AG08396 (cell line): Measurements from ENCODE around the gene EHD1.
"Not testable (repeated sequence)": the region's sequence is repeated elsewhere in the genome, so short reads cannot be mapped to it uniquely, and the experiment has no call there.

ENCODE experiments used
- DNase-seq: peaks from one replicate; pipeline ENCODE4 v3.0.0; 2012; ENCODE audit warnings: low spot score, mixed read lengths

EHD1 gene

DNA sequence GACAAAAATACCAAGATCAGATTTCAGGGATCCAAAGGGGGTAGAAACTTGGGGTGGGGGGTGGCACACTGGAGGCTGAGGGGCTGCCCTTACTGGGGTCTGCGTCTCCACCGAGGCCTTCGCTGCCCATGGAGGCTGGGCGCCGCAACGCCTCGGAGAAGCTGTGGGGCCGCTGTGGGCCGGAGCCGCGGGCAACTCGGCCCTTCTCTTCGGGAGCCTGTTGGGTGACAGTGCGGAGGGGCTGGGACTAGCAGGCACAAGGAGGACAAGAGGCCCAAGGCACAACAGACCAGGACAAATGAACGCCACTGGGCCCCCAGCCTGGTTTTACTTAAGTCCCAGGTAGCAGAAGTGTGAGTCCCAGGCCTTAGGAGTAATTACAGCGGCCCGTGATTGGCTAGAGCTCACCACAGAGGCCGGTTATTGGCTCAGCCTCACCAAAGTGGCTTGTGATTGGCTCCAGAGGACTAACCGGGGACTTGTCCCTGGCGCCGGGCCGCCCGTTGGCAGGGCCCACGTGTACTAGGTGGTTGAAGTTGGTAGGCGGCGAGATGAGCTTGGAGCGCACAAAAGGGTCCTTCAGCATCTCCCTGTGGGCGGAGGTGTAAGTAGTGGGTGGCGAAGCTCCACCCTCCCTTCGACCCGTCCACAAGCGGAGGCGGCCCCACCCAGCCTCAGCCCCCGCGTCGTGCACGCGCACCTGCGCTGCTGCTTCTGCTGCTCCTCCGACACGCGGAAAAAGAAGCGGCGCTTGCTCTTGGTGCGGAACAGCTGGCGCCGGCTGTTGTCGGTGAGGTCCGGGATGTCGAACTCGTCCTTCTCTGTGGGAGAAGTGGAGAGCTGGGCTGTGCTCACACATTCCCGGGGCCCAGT, 51.6 kb downstream of the EHD1 start:
- no peak for DNase-seq

DNA sequence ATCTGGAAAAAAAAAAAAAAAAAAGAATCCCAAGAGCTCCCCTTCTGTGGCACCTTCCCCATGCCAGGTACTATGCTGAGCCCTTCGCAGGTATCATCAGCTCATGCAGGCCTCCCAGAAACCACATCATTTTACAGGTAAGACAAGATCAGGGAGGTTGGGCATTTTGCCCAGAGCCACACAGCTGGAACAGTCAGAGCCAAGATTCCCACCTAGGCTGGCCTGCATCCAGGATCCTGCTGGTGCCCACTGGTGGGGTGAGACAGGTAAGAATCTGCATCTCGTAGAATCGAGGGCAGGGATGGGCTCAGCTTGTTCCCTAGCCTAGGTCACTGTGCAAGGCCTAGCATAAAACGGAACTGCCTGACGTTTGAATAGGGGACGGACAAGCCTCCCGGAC, 52.4 kb downstream of the EHD1 start:
- no peak for DNase-seq

DNA sequence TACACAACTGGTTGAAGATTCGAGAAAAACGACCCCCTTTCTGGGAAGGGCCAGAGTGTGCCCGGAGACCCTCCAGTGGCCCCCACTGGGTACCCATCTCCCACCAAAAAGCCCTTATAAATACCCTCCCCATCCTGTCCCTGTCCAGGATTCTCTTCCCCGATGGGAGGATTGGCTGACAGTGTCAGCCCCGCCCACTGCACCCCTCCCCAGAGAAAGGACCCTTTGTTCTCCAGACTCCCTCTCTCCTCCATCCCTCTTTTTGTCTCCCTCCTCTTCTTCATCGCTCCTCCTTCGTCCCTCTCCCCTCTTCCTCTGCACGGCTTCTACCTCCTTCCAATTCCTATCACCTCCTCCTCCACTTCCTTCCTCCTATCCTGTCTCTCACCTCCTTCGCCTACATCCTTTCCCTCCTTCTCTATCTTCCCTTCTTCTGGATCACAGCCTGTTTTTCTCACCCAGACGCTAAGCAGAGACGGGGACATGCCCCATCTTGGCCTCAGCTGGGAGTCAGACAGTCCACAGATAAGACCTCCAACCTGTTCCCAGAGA, 54.8 kb downstream of the EHD1 start:
- no peak for DNase-seq

DNA sequence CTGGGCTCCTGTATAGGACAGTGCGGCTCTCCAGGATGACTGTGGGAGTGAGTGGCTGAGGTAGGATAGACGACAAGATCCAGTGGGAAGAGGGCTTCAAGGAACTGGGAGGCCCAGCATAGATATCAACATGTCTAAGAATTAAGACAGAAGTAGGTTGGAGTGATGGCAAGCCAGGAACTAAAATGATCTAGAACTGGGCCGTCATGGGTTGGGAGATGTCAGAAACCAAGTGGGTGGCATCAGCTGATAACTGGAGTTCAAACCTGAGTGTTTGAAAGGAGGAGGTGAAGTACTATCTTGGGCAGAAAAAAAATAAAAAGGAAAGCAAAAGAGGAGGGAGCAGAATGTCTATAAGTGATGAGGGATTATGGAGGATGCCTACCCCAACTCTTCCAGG, 60.9 kb downstream of the EHD1 start:
- DNase-seq = no peak

DNA sequence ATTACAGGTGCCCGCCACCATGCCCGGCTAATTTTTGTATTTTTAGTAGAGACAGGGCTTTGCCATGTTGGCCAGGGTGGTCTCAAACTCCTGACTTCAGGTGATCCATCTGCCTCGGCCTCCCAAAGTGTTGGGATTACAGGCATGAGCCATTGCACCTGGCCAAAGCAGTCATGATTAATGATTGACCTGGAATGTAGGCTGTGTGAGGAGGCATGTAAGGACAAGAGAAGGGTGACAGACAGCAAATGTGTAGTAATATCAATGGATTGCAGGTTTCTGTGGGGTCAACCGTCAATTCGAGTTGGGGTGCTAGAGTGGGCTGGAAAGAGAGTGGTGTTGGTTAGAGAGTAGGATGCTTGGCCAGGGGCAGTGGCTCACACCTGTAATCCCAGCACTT, 63.0 kb downstream of the EHD1 start:
- not testable (repeated sequence) for DNase-seq

DNA sequence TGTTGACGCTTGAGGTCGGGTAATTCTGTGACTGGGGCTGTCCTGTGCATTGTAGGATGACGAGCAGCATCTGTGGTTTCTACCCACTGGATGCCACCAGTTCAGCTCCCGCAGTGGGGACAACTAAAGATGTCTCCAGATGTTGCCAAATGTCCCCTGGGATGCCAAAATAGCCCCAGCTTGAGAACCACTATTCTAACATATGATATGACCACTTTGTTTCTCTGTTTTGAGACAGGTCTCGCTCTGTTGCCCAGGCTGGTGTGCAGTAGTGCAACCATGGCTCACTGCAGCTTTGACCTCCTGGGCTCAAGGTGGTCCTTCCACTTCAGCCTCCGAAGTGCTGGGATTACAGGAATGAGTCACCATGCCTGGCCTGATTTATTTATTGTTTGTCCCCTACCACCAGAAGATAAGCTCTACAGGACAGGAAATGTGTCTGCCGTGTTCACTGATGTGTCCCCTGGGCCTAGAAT, 63.7 kb downstream of the EHD1 start:
- no peak for DNase-seq

DNA sequence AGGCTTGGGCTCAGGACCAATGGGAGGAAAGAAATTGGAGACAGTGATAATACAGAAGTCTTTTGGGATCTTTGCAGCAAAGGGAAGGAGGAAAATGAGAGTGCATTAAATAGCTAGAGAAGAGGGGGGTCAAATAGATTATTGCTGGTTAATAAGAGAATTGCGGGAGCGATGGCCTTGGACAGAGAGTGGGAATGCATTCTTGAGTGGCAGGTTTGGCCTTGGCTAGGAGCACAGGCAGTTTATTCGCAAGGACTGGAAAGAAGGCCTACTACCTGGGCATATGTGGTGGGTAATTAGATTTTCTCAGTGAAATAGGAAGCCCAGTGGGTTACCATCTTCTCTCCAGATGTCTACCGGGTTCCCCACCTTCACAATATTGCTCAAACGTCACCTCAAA, 64.6 kb downstream of the EHD1 start:
- no peak for DNase-seq

DNA sequence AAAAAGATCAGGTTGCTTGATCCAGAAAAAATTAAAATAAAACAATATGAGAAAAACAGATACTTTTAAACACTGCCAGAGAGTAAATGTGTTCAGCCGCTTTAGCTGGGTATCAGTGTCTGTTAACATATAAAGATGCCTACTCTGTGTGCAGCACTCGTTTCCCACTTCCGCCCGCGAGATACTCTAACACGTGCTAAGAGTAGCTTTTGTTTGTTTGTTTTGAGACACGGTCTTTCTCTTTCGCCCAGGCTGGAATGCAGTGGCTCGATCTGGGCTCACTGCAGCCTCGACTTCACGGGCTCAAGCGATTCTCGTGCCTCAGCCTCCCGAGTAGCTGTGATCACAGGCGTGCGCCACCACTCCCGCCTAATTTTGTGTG, 67.5 kb downstream of the EHD1 start:
- DNase-seq = no peak

DNA sequence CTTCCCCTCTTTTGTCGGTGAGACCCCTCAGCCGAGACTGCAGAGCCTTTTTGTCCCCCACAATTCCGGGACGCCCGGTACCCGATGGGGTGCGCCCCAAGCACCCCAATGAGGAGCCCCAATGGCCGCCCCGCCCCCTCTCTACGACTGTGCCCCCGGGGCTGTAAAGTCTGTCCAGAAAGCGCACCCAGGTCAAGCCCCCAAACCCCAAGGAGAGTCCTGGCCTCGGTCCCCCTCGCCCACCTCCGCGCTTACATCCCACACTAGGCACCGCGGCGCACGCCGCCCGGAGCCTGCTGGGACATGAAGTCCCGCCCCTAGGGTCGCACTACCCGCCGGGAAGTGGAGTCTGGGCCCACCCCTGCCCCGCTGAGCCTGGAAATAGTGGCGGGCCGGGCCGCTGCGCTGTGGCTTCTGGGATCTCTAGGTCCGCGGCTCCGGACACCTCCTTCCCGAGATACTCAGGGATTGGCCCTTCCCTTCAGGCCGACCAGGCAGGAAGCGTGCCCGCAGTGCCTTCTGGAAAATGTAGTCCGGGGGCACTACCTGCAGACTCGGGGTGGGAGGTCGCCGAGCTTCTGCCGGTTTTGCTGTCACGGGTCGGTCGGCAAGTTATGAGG, 68.0 kb downstream of the EHD1 start, which contains the start of gene MEN1:
Gene MEN1, minus strand, starts transcription at position 281 of the 620 bp plus-strand sequence. CDS start 442 bp downstream, outside the sequence.
- DNase-seq = peak; percentile 98

DNA sequence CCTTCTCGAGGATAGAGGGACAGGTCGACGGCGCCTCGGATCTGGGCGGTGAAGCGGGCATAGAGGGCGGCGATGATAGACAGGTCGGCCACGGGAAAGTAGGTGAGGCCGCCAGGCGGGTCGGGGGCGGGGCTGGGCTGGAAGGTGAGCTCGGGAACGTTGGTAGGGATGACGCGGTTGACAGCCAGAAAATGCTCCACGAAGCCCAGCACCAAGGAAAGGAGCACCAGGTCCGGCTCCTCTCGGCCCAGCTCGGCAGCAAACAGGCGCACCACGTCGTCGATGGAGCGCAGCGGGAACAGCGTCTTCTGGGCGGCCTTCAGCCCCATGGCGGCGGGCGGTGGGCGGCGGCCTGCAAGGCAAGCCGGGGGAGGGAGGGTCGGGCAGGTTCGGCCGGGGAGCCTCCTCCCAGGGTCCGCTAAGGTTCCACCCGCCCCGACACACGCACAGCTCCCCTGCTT, 68.6 kb downstream of the EHD1 start:
- DNase-seq = peak; percentile 49

DNA sequence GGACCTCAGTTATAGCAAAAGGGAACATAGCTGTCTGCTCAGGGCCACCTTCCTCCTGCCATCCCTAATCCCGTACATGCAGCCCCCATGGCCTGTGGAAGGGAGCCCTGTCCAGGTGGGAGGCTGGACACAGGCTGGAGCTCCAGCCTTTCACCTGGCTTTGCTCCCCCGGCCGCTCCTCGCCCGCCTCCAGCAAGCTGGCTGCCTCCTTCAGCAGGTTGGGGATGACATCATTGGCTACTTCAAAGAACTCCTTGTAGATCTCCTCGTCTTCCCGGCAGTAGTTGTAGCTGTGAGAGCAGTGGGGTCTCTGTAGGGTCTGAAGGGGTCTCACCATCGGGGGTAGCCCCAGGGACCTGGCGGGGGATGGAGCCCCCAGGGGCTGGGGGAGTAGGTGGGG, 72.9 kb downstream of the EHD1 start:
- DNase-seq = no peak

DNA sequence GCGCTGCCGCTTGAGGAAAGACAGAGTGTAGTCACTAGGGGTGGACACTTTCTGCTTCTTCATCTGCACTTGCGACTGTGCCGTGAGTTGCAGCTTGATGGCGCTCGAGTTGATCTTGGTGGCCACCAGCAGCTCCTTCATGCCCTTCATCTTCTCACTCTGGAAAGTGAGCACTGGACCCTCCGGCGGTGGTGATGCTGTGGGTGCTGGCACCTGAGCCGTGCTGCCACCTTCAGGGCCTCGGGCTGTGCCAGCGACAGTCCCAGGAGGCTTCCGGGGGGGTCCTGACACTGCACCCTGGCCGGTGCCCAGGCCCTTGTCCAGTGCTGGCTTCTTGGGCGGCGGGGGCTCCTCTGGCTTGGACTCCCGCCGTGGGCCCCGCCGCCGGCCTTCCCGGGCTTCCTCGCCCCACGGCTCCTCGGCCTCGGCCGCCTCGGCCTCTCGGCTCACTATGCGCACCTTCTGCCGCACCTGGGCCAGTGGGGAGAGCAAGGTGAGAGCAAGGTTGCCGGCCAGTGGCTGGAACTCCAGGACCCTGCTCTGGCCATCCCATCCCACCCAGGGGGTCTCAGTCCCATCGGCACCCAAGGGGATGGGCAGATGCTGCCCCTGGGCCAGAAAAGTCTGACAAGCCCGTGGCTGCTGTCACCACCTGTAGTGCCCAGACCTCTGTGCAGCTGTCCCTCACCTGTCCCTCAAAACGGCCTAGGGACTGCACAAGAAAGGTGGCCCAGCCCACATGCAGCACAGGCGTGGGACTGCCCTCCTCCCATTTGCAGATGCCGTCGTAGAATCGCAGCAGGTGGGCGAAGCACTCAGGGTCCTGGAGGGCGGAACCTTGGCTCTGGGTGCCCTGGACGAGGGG, 73.8 kb downstream of the EHD1 start:
- no peak for DNase-seq

DNA sequence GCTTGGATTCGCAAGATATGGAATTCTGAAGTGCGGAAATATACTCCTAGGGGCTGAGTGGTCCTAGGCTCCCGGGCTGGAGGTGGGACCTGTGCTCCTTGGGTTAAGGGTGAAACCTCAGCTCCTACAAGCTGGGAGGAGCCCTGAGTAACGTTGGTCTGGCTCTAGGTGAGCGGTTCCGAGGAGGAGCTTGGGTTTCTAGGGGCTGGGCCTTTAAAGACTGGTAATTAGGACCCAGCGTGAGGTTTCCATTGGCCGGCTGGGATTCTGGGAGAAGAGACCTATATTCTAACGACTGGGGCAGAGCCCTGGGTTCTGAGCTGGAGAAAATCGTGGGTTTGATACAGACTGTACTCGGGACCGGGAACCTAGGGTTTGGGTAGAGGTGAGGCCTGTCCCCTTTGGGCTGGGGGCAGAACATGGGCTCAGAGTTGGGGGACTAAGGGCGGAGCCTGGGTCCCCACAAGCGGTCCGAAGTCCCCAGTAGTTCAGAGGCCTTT, 74.5 kb downstream of the EHD1 start:
- peak; percentile 37 for DNase-seq

DNA sequence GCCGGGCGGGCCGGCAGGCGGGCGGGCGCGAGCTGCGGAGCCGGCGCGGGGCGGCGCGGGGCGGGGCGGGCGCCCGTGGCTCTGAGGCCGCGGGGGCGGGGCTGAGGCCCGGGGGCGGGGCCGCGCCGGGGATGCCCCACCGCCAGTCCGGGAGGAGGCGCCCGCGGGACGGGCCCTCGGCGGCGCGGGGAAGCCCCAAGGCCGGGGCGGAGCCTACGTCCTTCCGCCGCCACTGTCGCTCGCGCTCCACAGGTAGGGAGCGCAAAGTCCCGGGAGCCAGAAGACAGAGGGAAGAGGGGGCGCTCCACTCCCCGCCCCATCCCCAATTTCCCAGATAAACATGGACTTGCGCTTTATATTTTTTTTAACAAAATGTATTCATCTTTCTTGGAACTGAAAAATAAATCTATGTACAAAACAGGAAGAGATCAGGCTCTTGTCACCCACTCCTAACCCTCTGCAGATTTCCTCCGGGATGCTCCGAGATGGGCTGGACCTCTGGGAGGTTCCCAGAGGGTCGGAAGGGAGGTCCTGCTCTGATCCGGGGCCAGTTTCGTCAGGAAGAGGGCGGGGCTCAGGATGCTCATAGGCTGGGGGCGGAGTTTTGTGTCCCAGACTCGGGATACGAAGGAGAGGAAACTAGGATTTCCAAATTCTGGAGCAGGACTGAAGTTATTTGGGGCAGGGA, 75.1 kb downstream of the EHD1 start, which contains the start of gene MAP4K2:
Gene MAP4K2, minus strand, starts transcription at position 57 of the 688 bp plus-strand sequence. CDS start 65 bp downstream, outside the sequence.
- peak; percentile 98 for DNase-seq

DNA sequence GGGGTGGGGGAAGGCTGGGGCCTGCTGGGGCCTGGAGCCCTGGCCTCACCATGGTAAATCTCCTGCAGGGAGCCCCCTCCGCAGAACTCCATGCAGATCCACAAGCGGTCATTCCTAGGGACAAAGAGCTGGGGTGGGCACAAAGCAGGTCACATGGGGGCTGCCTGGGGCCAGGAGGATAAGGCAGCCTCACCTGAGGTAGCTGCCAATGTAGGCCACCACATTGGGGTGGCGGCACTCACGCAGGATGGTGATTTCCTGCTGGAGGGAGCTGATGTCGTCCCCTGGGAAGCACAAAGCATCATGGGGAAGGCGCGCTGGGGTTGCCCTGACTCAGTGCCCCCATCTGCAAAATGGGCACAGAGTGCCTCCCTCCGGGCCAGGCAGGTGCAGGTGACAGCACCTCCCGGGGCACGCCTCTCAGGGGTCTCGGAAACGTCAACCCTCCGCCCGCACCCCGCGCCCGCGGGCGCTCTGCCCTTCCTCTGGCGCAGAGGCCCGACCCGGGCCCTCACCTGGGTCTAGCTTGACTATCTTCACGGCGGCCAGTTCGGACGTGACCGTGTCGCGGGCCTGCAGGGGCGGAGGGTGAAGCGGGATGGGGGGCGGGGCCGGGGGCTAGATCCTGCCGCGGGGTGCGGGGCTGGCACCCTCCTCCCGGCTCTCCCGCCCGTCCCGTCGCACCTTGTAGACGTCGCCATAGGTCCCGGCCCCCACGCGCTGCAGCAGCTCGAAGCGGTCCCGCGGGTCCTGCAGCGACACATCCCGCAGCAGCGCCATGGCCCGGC, 75.9 kb downstream of the EHD1 start:
- no peak for DNase-seq
